HUES64 (cell line): Measurements from ENCODE around the gene CLSTN2.

ENCODE experiments used
- H3K27ac ChIP-seq: 2 replicates; pipeline ENCODE4 v1.7.0; 2013; ENCODE audit warnings: low read depth, low read length, inconsistent platforms
- H3K27me3 ChIP-seq: 2 replicates; pipeline ENCODE4 v1.6.1; 2013; ENCODE audit warnings: mild to moderate bottlenecking, low read length; ENCODE audit not compliant: insufficient read depth
- H3K36me3 ChIP-seq: 2 replicates; pipeline ENCODE4 v1.6.1; 2013; ENCODE audit warnings: mild to moderate bottlenecking, low read length; ENCODE audit not compliant: insufficient read depth
- H3K4me1 ChIP-seq: 2 replicates; pipeline ENCODE4 v1.6.1; 2013; ENCODE audit warnings: mild to moderate bottlenecking, low read length, moderate library complexity; ENCODE audit not compliant: insufficient read depth
- H3K4me3 ChIP-seq: 2 replicates; pipeline ENCODE4 v1.5.1; 2013; ENCODE audit warnings: mild to moderate bottlenecking, low read length, moderate library complexity
- H3K9ac ChIP-seq: 2 replicates; pipeline ENCODE4 v1.6.1; 2013; ENCODE audit warnings: mild to moderate bottlenecking, low read depth, low read length
- H3K9me3 ChIP-seq: 2 replicates; pipeline ENCODE4 v1.6.1; 2013; ENCODE audit warnings: low read depth, low read length; ENCODE audit not compliant: insufficient read depth
- WGBS: fragments of 150-250, 120-280 bp; methylation state at CpG from one replicate; pipeline ENCODE4 v1.1.7; 2013; ENCODE audit warnings: missing lambda C conversion rate; 5-methylcytosine and 5-hydroxymethylcytosine counted together

Gene CLSTN2

DNA sequence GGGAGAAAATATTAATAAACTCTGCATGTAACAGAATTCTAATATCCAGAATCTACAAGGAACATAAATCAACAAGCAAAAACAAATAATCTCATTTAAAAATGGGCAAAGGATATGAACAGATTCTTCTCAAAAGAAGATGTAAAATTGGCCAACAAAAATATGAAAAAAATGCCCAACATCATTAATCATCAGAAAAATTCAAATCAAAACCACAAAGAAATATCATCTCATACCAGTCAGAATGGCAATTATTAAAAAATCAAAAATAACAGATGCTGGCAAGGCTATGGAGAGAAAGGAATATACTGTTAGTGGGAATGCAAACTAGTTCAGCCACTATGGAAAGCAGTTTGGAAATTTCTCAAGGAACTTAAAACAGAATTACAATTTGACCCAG lies 592.2 kb downstream of the CLSTN2 start:
- Histone ChIP-seq H3K9ac (no peak overlapping the region), H3K4me3 (no peak overlapping the region)

DNA sequence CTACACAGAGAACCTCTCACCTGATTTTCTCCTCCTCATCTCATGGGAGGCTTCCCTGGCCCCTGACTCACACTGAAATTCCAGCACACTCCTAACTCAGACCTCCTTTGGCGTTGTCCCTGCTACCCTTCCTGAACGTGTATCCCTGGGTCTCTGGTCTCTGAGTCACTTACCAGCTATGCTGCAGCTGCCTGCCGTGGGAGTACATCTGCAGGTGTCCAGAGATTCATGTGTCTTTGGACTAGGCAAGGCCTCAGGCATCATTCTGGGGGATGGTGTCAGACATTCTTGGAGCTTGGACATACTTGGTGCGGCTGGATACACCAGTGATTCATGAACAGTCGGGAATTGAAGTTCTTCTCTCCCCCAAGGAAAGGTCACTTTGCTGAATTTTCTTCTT lies 594.1 kb downstream of the CLSTN2 start:
- Histone ChIP-seq H3K36me3 (no peaks in the 10 kb centered on the region), H3K27me3 (no peaks in the 10 kb centered on the region), H3K4me1 (no peaks in the 10 kb centered on the region), H3K27ac (no peak overlapping the region), H3K9me3 (peaks cover 3% of the 10 kb centered on the region; the same call in 1 of the 2 replicates), H3K4me3 (no peak overlapping the region), H3K9ac (no peak overlapping the region)
- WGBS = 74% methylated on average over 5 of the region's 5 CpGs

More for the DNA sequence above, 592.2 kb downstream of the CLSTN2 start:
- peaks cover 5% of the 10 kb centered on the region for H3K4me1 ChIP-seq
- peaks cover 3% of the 10 kb centered on the region; the same call in 1 of the 2 replicates for H3K9me3 ChIP-seq
- H3K27me3 ChIP-seq = no peaks in the 10 kb centered on the region
- no peaks in the 10 kb centered on the region for H3K36me3 ChIP-seq
- H3K27ac ChIP-seq = no peak overlapping the region

DNA sequence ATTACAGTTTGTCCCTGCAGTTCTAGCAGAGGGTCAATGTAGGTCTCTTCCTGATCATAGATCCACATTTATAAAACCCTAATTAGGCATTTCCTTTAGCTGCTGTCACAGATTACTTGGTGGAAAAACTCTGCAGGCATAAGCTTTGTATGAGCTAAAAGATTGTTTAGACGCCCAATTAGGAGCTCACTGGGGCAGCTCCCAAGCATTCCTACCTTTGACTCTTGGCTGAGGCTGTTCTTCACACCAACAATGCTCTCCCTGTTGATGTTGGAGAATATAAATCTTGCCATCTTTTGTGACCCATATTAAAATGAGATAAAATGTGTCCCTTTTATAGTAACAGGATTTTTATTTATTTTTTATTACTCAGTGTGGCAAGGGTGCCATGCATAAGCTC lies 594.6 kb downstream of the CLSTN2 start:
- H3K36me3 ChIP-seq = no peaks in the 10 kb centered on the region
- no peaks in the 10 kb centered on the region for H3K27me3 ChIP-seq
- H3K4me1 ChIP-seq = no peaks in the 10 kb centered on the region
- H3K27ac ChIP-seq = no peak overlapping the region
- 100% methylated on average over 1 of the region's 1 CpG for whole genome bisulfite sequencing
- no peak overlapping the region for H3K9ac ChIP-seq
- no peak overlapping the region for H3K4me3 ChIP-seq
- H3K9me3 ChIP-seq = peaks cover 3% of the 10 kb centered on the region; the same call in 1 of the 2 replicates

DNA sequence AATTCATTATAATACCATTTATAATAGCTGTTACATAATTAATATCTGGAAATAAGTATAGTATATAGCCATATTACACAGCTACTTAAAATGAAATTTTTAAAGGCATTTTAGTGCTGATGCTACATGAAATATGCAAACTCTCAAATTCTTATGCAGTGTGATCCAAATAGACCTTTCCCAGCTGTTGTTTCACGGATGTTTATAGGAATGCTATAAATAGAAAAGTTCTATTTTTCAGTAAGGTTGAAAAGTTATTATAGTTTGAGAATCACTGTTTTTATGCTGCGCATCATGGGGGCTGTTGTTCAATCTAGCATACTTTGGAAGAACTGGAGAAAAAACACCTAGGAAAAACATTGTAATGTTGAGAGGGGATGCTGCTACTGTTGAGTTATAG lies 595.1 kb downstream of the CLSTN2 start:
- WGBS = 99% methylated on average over 2 of the region's 2 CpGs
- H3K27ac ChIP-seq = no peak overlapping the region
- no peaks in the 10 kb centered on the region for H3K27me3 ChIP-seq
- no peak overlapping the region for H3K9ac ChIP-seq
- H3K4me1 ChIP-seq = no peaks in the 10 kb centered on the region
- H3K9me3 ChIP-seq = no peaks in the 10 kb centered on the region
- H3K4me3 ChIP-seq = no peak overlapping the region
- H3K36me3 ChIP-seq = no peaks in the 10 kb centered on the region

GRCh38 chr3:140530603-140531002 lies 595.6 kb downstream of the CLSTN2 start:
- Histone ChIP-seq H3K9ac (no peak overlapping the region), H3K27me3 (no peaks in the 10 kb centered on the region), H3K27ac (no peak overlapping the region), H3K9me3 (no peaks in the 10 kb centered on the region), H3K4me1 (no peaks in the 10 kb centered on the region), H3K4me3 (no peak overlapping the region), H3K36me3 (no peaks in the 10 kb centered on the region)
- WGBS = 95% methylated on average over 3 of the region's 3 CpGs

GRCh38 chr3:140532793-140533330 lies 597.9 kb downstream of the CLSTN2 start:
- Histone ChIP-seq H3K4me3 (no peak overlapping the region), H3K9me3 (no peaks in the 10 kb centered on the region), H3K27me3 (no peaks in the 10 kb centered on the region), H3K4me1 (no peaks in the 10 kb centered on the region), H3K27ac (no peak overlapping the region), H3K9ac (no peak overlapping the region), H3K36me3 (no peaks in the 10 kb centered on the region)
- 81% methylated on average over 2 of the region's 2 CpGs for WGBS

DNA sequence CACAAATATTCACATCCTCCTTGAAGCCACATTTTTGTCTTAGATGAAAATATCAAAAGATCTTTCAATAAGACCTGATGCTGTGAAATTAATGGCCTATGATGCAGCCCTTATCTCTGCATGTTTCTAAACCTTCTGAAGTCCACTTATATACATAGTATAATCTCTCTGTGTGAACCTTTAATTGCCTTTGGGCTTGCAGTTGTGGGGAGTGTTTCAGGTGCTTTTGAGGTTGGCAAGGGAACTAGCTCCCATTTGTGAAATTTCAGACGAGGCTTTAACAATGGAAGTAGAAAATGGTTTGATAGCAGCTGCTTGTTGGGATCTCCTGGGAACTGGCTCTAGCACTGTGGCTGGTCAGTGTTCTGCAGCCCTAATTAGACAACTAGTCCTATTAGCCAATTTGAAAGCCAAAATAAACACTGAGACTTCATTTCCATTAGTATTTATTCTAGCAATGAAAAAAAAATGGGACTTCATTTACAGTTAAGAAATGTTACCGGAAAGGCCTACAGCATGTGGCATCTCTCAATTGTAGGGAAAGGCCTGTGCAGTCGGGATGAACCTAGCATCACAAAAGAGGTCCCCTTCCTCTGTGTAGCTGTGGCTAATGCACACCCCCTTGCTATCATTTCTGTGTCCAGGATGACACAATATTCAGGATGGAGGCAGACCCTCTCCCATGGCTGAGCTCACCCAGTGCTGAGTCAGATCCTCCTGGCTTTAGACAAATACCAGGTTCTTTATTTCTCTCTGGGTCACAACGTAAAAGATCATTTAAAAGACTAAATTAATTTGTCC lies 602.1 kb downstream of the CLSTN2 start:
- H3K27ac ChIP-seq = no peak overlapping the region
- no peaks in the 10 kb centered on the region for H3K36me3 ChIP-seq
- H3K9me3 ChIP-seq = no peaks in the 10 kb centered on the region
- H3K9ac ChIP-seq = no peak overlapping the region
- no peaks in the 10 kb centered on the region for H3K27me3 ChIP-seq
- no peaks in the 10 kb centered on the region for H3K4me1 ChIP-seq
- H3K4me3 ChIP-seq = no peak overlapping the region
- 87% methylated on average over 4 of the region's 4 CpGs for WGBS

DNA sequence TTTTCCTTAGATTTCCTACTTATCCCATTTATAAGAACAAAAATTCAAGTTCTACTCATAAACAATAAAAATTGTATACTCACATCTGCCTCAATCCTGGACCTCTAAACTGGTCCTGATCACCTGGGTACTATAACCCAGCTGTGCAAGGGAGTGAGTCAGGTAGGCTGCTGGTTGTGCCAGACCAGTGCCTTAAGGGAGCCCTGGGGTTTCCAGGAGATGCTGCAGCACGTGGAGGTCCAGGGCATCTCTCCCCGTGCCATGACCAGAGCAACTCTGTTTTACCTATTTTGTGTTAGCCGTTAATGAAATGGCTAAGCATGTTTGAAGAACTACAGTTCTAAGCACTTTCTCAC lies 602.7 kb downstream of the CLSTN2 start:
- H3K27me3 ChIP-seq = no peaks in the 10 kb centered on the region
- 93% methylated on average over 3 of the region's 3 CpGs for WGBS
- H3K9ac ChIP-seq = no peak overlapping the region
- no peaks in the 10 kb centered on the region for H3K36me3 ChIP-seq
- H3K4me3 ChIP-seq = no peak overlapping the region
- H3K4me1 ChIP-seq = no peaks in the 10 kb centered on the region
- H3K9me3 ChIP-seq = no peaks in the 10 kb centered on the region
- no peak overlapping the region for H3K27ac ChIP-seq

GRCh38 chr3:140540262-140540661 lies 605.3 kb downstream of the CLSTN2 start:
- no peaks in the 10 kb centered on the region for H3K9me3 ChIP-seq
- H3K9ac ChIP-seq = no peak overlapping the region
- no peak overlapping the region for H3K27ac ChIP-seq
- no peak overlapping the region for H3K4me3 ChIP-seq
- no peaks in the 10 kb centered on the region for H3K36me3 ChIP-seq
- no peaks in the 10 kb centered on the region for H3K27me3 ChIP-seq
- H3K4me1 ChIP-seq = no peaks in the 10 kb centered on the region
- 96% methylated on average over 5 of the region's 5 CpGs for WGBS

DNA sequence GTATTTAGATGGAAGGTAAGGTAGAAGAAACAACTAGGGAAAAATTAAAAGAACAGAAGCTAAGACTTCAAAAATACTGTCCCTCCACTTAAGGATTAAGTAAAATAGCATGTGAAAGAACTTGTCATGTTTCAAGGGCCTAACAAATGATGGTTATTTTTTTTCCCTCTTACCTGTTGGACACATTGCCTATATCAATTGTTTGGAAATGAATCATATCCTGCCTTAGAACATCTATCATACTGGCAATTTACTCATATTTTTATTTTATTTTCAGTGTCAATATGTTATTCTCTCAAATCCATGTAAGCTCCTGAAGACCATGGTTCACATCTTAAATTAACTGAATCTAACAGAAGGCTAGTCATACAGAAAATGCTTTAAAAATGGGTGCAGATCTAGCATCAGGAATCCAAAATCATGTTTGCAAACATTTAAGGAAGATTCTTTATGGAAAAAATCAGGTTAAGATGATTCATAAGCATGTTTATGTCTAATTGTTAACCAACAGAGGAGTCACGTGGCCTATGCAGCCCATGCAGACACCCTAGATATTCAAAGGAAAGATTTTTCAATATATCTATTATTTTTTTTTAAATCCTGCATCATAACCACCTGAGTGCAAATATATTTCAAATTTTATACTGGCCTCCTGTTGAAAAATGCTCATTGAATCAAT lies 607.1 kb downstream of the CLSTN2 start:
- WGBS = 100% methylated on average over 1 of the region's 1 CpG
- Histone ChIP-seq H3K9me3 (no peaks in the 10 kb centered on the region), H3K4me3 (no peak overlapping the region), H3K27me3 (no peaks in the 10 kb centered on the region), H3K36me3 (no peaks in the 10 kb centered on the region), H3K9ac (no peak overlapping the region), H3K4me1 (no peaks in the 10 kb centered on the region), H3K27ac (no peak overlapping the region)

DNA sequence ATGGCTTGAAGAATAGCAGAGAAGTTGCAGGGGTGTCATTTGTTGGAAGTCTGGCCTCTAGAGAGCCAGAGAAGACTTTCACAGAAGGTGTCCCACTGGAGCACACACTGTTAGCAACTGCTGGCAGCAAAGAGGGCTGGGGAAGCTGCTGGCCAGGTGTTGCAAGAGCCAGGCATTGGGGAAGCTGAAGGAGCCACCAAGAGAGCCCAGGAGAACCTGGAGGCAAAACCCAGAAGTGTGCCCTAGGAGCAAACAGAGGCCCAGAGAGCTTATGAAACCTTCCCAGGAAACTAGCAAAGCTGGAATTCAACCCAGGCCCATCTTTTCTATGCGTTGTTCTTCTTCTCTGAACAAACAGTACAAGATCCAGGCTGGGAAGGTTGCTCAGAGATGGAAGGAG lies 610.2 kb downstream of the CLSTN2 start:
- no peak overlapping the region for H3K4me3 ChIP-seq
- H3K4me1 ChIP-seq = no peaks in the 10 kb centered on the region
- no peak overlapping the region for H3K9ac ChIP-seq
- H3K36me3 ChIP-seq = no peaks in the 10 kb centered on the region
- no peaks in the 10 kb centered on the region for H3K27me3 ChIP-seq
- WGBS = 100% methylated on average over 1 of the region's 1 CpG
- H3K27ac ChIP-seq = no peak overlapping the region
- no peaks in the 10 kb centered on the region for H3K9me3 ChIP-seq
